Jurkat, Clone E6-1 (cell line): ENCODE measurements around the gene SH3PXD2B.
A peak's percentile ranks its signal among the peaks of the same experiment; 100 is the strongest.

Experiments used
- DNase-seq: peaks from one replicate; pipeline ENCODE4 v3.0.0-alpha.2; 2011; ENCODE audit warnings: low read depth, low spot score
- H3K4me3 ChIP-seq: 2 replicates; pipeline ENCODE4 v1.5.1; 2011; ENCODE audit warnings: mild to moderate bottlenecking, low read length, control low read depth, moderate library complexity

Gene SH3PXD2B

GRCh38 chr5:172456076-172456722 lies 1.9 kb upstream of the SH3PXD2B start:
- no peak for DNase-seq
- no peak overlapping the region for H3K4me3 ChIP-seq

DNA sequence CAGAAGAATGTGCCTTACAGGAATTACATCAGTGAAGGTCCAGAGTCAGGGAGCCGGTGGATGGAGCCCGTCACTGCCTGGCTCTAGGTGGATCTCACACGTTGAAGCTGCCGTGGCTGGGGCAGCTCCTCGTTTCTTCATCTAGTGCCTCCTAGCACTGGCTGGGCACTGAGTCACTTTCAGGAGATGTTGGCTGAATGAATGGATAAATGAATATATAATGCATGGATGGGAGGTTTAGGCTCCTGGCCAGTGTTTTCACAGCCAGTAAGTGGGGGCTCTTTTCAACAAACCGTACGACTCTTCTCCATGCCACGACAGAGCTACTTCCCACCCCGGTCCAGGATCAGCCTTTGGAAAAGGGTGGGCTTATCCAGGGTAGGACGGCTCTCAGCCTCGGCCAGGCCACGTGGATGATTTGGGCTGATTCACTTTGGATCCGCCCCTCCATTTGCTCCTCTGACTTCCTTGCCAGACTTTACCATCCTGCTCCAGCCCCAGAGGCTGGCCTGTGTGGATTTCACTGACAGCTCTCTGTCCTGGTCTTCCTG lies 1.3 kb upstream of the SH3PXD2B start:
- DNase-seq, result no peak
- no peak overlapping the region for H3K4me3 ChIP-seq

DNA sequence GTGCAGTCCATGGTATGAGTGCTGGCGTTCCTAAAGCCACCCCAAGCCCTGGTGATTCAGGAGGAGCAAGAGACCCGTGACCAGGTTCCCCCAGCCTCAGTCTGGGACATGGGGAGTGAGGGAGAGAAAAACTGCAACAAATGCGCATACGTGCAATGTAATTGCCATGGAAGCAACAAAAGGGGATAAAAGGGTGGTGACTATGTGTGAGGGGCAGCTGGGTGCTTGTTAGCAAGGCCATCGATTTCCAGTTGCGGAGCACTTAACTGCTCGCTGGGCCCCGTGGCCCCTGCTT lies 709 bp upstream of the SH3PXD2B start:
- H3K4me3 ChIP-seq, result peak overlapping the region; percentile 58
- no peak for DNase-seq

DNA sequence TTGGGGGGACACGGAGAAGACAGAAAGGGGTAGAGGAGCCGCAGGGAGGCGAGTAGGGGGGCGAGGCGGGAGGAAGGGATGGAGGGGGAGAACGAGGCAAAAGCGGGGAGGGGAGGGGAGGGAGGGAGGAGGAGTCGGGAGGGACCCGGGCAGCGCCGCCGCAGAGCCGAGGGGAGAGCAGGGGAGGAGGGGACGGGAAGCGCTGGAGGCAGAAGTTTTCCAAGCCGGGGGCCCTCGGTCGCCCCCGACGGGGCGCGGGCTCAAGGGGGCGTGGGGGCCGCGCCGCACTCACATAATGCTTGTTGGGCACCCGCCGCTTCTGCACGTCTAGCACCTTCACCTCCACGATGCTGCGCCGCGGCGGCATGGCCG lies 353 bp downstream of the SH3PXD2B start:
- DNase-seq, result no peak
- H3K4me3 ChIP-seq, result peak overlapping the region; percentile 56

GRCh38 chr5:172453206-172453985 lies 929 bp downstream of the SH3PXD2B start:
- H3K4me3 ChIP-seq, result peak overlapping the region; percentile 56
- no peak for DNase-seq

- DNase-seq, result no peak
- H3K4me3 ChIP-seq, result no peak overlapping the region
These were observed 1.7 kb downstream of the SH3PXD2B start for GRCh38 chr5:172452398-172453205.

DNA sequence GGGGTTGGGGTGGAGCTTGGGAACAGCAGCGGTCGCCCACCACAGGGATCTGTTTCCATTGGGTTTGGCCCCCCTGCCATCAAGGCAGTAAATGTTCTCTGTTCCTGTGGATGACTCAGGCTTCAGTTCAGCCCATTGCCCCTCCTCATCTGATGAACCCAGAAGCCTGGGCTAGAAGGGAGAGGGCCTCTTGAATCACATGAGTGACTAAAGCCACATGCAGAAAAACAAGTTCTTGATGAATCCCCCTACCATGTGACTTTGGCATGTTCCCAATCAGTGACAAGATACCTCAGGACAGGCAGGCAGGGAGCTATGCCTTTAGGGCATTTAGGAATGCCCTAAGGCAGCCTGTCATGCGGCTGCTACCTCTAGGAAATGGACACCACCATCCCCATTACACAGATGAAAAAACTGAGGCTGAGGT lies 2.5 kb downstream of the SH3PXD2B start:
- DNase-seq, result no peak
- H3K4me3 ChIP-seq, result no peak overlapping the region

- DNase-seq, result no peak
These were observed 3.2 kb downstream of the SH3PXD2B start for GRCh38 chr5:172450861-172451695.

DNA sequence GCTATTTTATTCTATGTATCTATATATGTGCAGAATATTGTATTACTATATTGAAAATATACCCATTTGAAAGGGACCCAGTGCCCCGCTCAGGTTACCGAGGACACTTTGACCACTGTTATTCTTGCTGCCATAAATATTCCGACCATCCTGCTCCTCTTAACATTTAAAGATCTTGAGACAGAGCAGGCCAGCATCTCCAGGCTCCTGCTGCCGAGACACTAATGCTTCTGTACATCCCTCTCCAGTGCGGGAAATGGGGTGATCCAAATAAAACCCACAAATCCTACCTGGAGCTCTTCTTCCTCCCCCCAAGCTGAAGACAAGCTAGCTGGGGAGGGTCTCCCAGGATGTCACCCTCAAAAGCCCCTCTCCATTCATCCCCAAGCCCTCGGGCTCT lies 3.9 kb downstream of the SH3PXD2B start:
- DNase-seq, result no peak
- H3K4me3 ChIP-seq, result no peak overlapping the region

More at GRCh38 chr5:172450861-172451695, 3.2 kb downstream of the SH3PXD2B start:
- H3K4me3 ChIP-seq, result no peak overlapping the region

- no peak for DNase-seq
- no peak overlapping the region for H3K4me3 ChIP-seq
These were observed 5.3 kb downstream of the SH3PXD2B start for GRCh38 chr5:172448999-172449398.

DNA sequence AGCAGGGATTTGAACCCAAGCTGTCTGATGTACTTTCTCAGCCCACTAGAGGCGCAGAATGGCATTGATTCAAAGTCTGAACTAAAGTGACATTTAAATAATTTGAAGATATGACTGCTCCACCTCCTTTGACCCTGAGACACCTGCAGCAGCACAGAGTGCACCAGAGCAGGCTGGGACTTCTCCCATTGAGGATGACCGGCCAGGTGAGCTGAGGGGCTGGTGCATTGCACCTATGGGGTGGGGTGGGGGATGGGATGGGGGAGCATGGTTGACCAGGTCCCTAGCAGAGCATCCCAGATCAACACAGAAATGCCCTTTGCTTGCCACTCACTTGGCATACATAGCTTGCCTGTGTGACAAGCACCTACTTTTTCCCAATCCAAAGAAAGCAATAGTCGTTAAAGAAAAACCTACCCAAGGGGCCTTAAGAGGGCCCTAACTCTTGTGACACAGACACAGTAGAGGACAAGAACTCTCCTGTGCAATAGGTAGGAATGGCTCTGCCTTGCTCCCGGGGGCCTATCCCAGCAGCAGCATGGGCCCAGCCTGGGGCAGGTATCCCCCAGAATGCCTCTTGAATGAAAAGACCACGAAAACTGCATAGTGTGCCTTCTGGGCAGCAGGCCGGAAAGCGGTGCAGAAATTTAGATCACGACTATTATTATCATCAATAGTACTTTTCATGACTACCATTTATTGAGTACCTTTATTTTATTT lies 6.5 kb downstream of the SH3PXD2B start:
- H3K4me3 ChIP-seq, result no peak overlapping the region
- no peak for DNase-seq

DNA sequence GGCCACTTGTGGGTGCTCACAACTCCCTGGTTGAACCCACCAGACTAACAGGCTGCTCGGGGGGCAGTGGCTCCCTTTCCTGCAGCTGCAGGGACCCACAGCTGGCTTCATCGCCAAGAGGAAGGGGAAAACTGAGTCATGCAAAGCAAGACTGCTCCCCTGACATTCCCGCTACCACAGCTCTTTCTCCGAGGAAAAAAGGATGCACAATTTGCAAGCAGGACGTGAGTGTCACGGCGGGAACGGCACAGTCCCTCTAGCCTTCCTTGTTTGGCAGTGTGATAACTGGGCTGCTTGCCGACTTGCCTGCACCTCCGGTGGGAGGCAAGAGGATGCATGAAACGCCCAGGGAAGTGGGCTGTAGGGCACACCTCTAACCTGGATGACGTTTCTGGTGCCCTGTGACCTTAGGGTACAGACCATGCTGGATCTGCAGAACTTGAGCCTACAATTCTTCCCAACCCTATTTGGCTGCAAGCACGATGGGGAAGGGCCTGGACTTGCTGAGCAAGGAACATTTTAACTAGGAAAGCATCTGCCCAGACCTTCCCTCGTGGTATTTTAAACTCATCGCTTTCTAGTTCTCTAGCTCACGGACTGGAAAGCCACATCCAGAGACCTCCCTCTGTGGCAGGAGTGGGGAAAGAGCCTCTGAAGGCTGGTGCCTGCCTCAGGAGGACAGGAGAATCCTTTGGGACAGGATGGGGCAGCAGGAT lies 7.8 kb downstream of the SH3PXD2B start:
- no peak overlapping the region for H3K4me3 ChIP-seq
- no peak for DNase-seq

GRCh38 chr5:172445866-172446265 lies 8.5 kb downstream of the SH3PXD2B start:
- H3K4me3 ChIP-seq, result no peak overlapping the region
- no peak for DNase-seq

DNA sequence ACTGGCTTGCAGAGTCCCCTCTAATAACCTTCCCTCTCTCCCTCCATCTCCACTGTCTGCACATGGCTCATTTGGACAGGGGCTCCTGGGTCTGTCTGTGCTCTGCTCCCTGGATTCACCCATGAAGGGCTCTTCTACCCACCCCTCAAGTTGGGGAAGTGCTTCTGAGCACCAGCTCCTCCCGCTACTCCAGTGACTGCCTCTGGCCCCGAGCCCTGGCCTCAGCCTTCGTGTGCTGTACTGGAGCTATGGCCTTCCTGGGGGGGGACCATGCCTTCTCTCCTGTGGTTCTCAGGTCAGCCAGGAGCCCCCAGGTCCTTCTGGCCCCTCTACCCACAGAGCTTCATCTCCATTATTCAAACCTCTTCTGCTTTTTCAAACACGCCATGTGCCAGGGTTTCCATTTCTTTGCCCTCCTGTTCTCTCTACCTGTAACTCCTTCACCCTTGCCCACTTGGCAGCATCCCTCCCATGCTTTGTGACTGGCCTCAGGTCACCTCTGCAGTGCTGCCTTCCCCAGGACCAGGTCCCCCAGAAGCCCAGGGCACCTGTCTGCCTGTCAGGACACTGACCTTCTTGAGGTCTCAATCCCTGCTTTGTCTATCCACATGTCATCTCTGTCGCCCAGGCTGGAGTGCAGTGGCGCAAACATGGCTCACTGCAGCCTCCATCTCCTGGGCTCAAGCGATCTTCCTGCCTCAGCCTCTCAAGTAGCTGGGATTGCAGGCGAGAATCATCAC lies 9.5 kb downstream of the SH3PXD2B start:
- no peak overlapping the region for H3K4me3 ChIP-seq
- no peak for DNase-seq

- H3K4me3 ChIP-seq, result no peak overlapping the region
- DNase-seq, result no peak
These were observed 10.2 kb downstream of the SH3PXD2B start for GRCh38 chr5:172444110-172444510.

GRCh38 chr5:172443441-172444109 lies 10.8 kb downstream of the SH3PXD2B start:
- DNase-seq, result no peak
- H3K4me3 ChIP-seq, result no peak overlapping the region

GRCh38 chr5:172442592-172442991 lies 11.7 kb downstream of the SH3PXD2B start:
- no peak overlapping the region for H3K4me3 ChIP-seq
- DNase-seq, result no peak
